ENCODE results near the gene SLC35C1.
"Not testable (repeated sequence)": the region's sequence is repeated elsewhere in the genome, so short reads cannot be mapped to it uniquely, and the experiment has no call there.

The SLC35C1 gene

DNA sequence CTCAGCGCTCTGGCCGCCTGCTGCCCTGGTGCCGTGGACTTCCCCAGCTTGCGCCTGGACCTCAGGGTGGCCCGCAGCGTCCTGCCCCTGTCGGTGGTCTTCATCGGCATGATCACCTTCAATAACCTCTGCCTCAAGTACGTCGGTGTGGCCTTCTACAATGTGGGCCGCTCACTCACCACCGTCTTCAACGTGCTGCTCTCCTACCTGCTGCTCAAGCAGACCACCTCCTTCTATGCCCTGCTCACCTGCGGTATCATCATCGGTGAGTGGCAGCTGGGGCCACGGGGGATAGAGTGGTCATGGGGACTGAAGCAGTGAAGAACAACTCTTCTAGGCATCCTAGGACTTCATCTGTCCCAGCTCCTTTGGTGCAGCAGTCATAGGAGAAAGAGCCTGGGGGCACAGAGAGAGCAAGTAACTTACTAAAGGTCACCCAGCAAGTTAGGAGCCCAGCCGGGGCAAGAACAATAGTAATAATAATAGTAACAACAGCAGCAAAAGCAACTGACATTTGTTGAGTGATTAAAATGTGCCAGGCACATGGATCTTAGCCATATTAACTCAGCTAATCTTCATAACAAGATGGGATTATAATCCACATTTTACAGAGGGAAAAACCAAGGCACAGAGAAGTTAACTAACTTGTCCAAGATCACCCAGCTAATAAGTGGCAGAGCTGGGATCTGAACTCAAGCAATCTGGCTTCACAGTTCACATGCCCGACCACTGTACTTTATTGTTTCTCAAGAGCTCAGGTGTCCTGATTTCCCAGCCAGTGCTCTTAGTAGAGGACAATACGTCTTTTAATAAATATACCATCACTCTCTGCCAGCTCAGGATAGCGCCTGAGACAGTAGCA is 1.4 kb downstream of the SLC35C1 start:
- peaks cover 2% of the 10 kb centered on the region; the same call in 1 of the 2 replicates for H3K27me3 ChIP-seq (ENCODE audit: control insufficient read depth, low read length)
- peaks cover 5% of the 10 kb centered on the region; the same call in 1 of the 2 replicates for H4K20me1 ChIP-seq (ENCODE audit: control insufficient read depth, insufficient read depth, low read depth, low read length)
- H3F3A ChIP-seq (ENCODE audit: control insufficient read depth, insufficient read depth): no peaks in the 10 kb centered on the region
- peaks cover 33% of the 10 kb centered on the region for H3K4me1 ChIP-seq (ENCODE audit: control insufficient read depth, low read length)
- H3K9me2 ChIP-seq (replicated peaks; ENCODE audit: control insufficient read depth, low read length): no peaks in the 10 kb centered on the region
- H3K4me2 ChIP-seq (ENCODE audit: low read length): peak overlapping the region; percentile 98
- TF ChIP-seq, protein P1, sequence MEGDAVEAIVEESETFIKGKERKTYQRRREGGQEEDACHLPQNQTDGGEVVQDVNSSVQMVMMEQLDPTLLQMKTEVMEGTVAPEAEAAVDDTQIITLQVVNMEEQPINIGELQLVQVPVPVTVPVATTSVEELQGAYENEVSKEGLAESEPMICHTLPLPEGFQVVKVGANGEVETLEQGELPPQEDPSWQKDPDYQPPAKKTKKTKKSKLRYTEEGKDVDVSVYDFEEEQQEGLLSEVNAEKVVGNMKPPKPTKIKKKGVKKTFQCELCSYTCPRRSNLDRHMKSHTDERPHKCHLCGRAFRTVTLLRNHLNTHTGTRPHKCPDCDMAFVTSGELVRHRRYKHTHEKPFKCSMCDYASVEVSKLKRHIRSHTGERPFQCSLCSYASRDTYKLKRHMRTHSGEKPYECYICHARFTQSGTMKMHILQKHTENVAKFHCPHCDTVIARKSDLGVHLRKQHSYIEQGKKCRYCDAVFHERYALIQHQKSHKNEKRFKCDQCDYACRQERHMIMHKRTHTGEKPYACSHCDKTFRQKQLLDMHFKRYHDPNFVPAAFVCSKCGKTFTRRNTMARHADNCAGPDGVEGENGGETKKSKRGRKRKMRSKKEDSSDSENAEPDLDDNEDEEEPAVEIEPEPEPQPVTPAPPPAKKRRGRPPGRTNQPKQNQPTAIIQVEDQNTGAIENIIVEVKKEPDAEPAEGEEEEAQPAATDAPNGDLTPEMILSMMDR (IDR thresholded peaks at IDR 0.05; ENCODE audit: low read depth, low read length, poor library complexity, severe bottlenecking): no peak
- no peak for TF ChIP-seq EZH2phosphoT487 (IDR thresholded peaks at IDR 0.05; ENCODE audit: borderline replicate concordance, low read length)
- H3K9me3 ChIP-seq (ENCODE audit: control insufficient read depth, insufficient read depth, low read length): no peaks in the 10 kb centered on the region
- peaks cover 26% of the 10 kb centered on the region for H3K79me2 ChIP-seq (ENCODE audit: control insufficient read depth, low read length)
- peak overlapping the region; percentile 91 for H3K4me3 ChIP-seq (ENCODE audit: low read length)
- peaks cover 4% of the 10 kb centered on the region for H3K36me3 ChIP-seq (ENCODE audit: control insufficient read depth, low read length)
- H3K27ac ChIP-seq (ENCODE audit: low read depth, low read length): no peak overlapping the region

DNA sequence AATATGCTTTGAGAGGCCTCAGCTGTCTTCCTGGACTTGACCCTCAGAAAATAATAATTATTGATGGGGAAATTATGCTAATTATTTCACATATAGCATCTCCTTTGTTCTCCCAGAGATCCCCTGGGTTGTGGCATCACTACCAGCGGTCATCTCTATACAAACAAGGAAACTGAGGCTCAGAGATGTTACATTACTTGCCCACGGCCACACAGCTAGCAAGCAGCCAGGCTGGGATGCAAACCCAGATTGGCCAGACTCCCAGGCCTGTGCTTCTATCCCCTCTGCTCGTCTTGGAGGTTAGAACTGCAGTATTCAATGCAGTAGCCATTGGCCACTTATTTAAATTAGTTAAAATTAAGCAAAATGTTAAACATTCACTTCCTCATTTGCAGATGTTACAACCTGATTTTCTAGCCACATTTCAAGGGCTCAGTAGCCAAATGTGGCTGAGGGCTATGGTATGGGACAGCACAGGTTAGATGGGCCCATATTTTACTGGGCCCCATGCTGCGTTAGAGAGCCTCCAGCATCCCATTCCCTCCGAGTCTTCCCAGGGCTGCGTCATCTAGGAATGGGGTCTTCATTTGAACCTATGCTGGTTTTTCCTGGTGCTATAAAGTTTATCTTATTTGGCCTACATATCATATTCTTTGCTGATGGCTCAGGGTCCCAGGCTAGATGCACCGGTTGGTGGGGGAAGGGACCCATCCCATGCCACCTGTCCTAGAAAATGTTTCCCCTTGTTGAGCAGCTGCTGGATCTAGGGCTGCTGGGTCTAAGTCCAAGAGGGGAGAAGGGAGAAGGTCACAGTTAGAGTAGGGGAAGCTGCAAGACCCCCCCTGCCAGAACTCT is 2.2 kb downstream of the SLC35C1 start:
- Histone ChIP-seq H3K4me2 (ENCODE audit: low read length) (peak overlapping the region; percentile 98), H3K4me3 (ENCODE audit: low read length) (peak overlapping the region; percentile 91), H3K9me2 (replicated peaks; ENCODE audit: control insufficient read depth, low read length) (no peaks in the 10 kb centered on the region), H3K9me3 (ENCODE audit: control insufficient read depth, insufficient read depth, low read length) (no peaks in the 10 kb centered on the region), H3K27me3 (ENCODE audit: control insufficient read depth, low read length) (peaks cover 2% of the 10 kb centered on the region; the same call in 1 of the 2 replicates), H3K36me3 (ENCODE audit: control insufficient read depth, low read length) (peaks cover 4% of the 10 kb centered on the region), H3K79me2 (ENCODE audit: control insufficient read depth, low read length) (peaks cover 26% of the 10 kb centered on the region), H3K4me1 (ENCODE audit: control insufficient read depth, low read length) (peaks cover 33% of the 10 kb centered on the region), H4K20me1 (ENCODE audit: control insufficient read depth, insufficient read depth, low read depth, low read length) (peaks cover 5% of the 10 kb centered on the region; the same call in 1 of the 2 replicates), H3F3A (ENCODE audit: control insufficient read depth, insufficient read depth) (no peaks in the 10 kb centered on the region), H3K27ac (ENCODE audit: low read depth, low read length) (no peak overlapping the region)
- no peak for TF ChIP-seq EZH2phosphoT487 (IDR thresholded peaks at IDR 0.05; ENCODE audit: borderline replicate concordance, low read length)
- TF ChIP-seq, protein P1 (IDR thresholded peaks at IDR 0.05; ENCODE audit: low read depth, low read length, poor library complexity, severe bottlenecking): no peak

DNA sequence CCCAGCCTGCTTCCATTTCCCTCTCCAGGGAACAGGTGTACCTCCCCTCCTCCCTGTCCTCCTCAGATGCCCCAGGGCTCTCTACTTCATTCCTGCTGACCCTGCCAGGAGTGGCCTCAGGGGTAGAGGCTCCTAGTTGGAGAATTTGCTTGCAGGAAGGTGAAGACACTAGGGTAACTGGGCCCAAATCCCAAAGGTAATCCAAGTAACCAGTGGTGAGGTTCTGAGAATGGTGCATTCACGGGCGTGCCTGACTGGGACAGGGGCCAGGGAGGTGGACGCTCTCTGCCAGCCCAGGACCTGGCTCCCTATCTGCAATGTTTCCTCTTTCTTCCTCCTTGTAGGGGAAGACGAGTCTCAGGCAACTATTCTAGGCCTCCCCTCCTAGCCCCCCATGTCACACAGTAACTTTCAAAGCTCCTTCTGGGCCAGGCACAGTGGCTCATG is 2.9 kb downstream of the SLC35C1 start:
- Histone ChIP-seq H3K9me3 (ENCODE audit: control insufficient read depth, insufficient read depth, low read length) (no peaks in the 10 kb centered on the region), H3K9me2 (replicated peaks; ENCODE audit: control insufficient read depth, low read length) (no peaks in the 10 kb centered on the region), H3K4me2 (ENCODE audit: low read length) (peak overlapping the region; percentile 98), H3F3A (ENCODE audit: control insufficient read depth, insufficient read depth) (no peaks in the 10 kb centered on the region), H3K27ac (ENCODE audit: low read depth, low read length) (no peak overlapping the region), H3K79me2 (ENCODE audit: control insufficient read depth, low read length) (peaks cover 26% of the 10 kb centered on the region), H3K36me3 (ENCODE audit: control insufficient read depth, low read length) (peaks cover 4% of the 10 kb centered on the region), H3K4me3 (ENCODE audit: low read length) (peak overlapping the region; percentile 91; the same call in 1 of the 2 replicates), H3K4me1 (ENCODE audit: control insufficient read depth, low read length) (peaks cover 33% of the 10 kb centered on the region), H3K27me3 (ENCODE audit: control insufficient read depth, low read length) (peaks cover 2% of the 10 kb centered on the region; the same call in 1 of the 2 replicates), H4K20me1 (ENCODE audit: control insufficient read depth, insufficient read depth, low read depth, low read length) (peaks cover 5% of the 10 kb centered on the region; the same call in 1 of the 2 replicates)
- TF ChIP-seq, protein P1 (IDR thresholded peaks at IDR 0.05; ENCODE audit: low read depth, low read length, poor library complexity, severe bottlenecking): no peak
- no peak for TF ChIP-seq EZH2phosphoT487 (IDR thresholded peaks at IDR 0.05; ENCODE audit: borderline replicate concordance, low read length)

DNA sequence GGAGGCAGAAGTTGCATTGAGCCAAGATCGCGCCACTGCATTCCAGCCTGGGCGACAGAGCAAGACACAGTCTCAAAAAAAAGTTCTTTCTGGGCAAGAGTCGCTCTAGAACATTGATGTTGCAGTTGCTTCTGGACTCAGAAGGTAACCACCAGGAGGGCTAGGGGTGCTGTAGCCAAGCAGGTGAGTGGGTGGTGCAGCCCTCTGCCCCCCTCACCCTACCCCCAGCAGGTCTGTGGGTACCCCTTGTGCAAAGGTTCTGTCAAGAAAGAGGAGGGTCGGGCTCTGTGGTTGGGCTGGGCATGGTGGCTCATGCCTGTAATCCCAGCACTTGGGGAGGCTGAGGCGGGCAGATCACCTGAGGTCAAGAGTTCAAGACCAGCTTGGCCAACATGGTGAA is 3.5 kb downstream of the SLC35C1 start:
- Histone ChIP-seq H3K79me2 (ENCODE audit: control insufficient read depth, low read length) (peaks cover 26% of the 10 kb centered on the region), H3K4me1 (ENCODE audit: control insufficient read depth, low read length) (peaks cover 33% of the 10 kb centered on the region)
- not testable (repeated sequence) for H3K4me3 ChIP-seq (ENCODE audit: low read length); H4K20me1 ChIP-seq (ENCODE audit: control insufficient read depth, insufficient read depth, low read depth, low read length); H3K27me3 ChIP-seq (ENCODE audit: control insufficient read depth, low read length); H3F3A ChIP-seq (ENCODE audit: control insufficient read depth, insufficient read depth); H3K36me3 ChIP-seq (ENCODE audit: control insufficient read depth, low read length); H3K9me3 ChIP-seq (ENCODE audit: control insufficient read depth, insufficient read depth, low read length); H3K9me2 ChIP-seq (replicated peaks; ENCODE audit: control insufficient read depth, low read length); H3K4me2 ChIP-seq (ENCODE audit: low read length); H3K27ac ChIP-seq (ENCODE audit: low read depth, low read length)

All from DOHH2 (cell line).